ENCODE results near the gene VAMP8.

GRCh38 chr2:85590950-85591349 lies 13.6 kb downstream of the VAMP8 start:
- TF ChIP-seq CTCF (conservative IDR thresholded peaks at IDR 0.05), result no peak
- TF ChIP-seq ZFX (IDR thresholded peaks at IDR 0.05), result no peak
